Nephron (organoid): Measurements from ENCODE around the gene DEFB113.

ENCODE experiments used
- H3K27ac Mint-ChIP-seq, 3 experiments: 2 replicates each; pipeline ENCODE4 v1.8.0; 2020; ENCODE audit warnings: mixed read lengths in 3 of 3, mild to moderate bottlenecking in 2 of 3, moderate library complexity in 1 of 3
- H3K27me3 Mint-ChIP-seq: 2 replicates; pipeline ENCODE4 v1.8.0; 2021; ENCODE audit warnings: low read depth, mild to moderate bottlenecking, moderate library complexity, mixed read lengths
- H3K36me3 Mint-ChIP-seq: 2 replicates; pipeline ENCODE4 v1.8.0; 2020; ENCODE audit warnings: low read depth, mixed read lengths
- H3K4me1 Mint-ChIP-seq: 2 replicates; pipeline ENCODE4 v1.8.0; 2020; ENCODE audit warnings: mixed read lengths
- H3K4me3 Mint-ChIP-seq, 3 experiments: 2 replicates each; pipeline ENCODE4 v1.8.0; 2020; ENCODE audit warnings: mild to moderate bottlenecking in 3 of 3, mixed read lengths in 3 of 3, moderate library complexity in 2 of 3
- H3K9me3 Mint-ChIP-seq: 2 replicates; pipeline ENCODE4 v1.8.0; 2020; ENCODE audit warnings: mixed read lengths
- TF ChIP-seq, protein P1 (sequence below), 3 experiments: fragments of 200-600 bp; sonication (generic); IDR thresholded peaks; one replicate each; pipeline ENCODE4 v1.5.0; 2021; ENCODE audit warnings: antibody characterized with exemption in 3 of 3; ENCODE audit not compliant: unreplicated experiment in 3 of 3

The DEFB113 gene

GRCh38 chr6:49966334-49966733 lies 3.1 kb downstream of the DEFB113 start:
- TF ChIP-seq, protein P1, sequence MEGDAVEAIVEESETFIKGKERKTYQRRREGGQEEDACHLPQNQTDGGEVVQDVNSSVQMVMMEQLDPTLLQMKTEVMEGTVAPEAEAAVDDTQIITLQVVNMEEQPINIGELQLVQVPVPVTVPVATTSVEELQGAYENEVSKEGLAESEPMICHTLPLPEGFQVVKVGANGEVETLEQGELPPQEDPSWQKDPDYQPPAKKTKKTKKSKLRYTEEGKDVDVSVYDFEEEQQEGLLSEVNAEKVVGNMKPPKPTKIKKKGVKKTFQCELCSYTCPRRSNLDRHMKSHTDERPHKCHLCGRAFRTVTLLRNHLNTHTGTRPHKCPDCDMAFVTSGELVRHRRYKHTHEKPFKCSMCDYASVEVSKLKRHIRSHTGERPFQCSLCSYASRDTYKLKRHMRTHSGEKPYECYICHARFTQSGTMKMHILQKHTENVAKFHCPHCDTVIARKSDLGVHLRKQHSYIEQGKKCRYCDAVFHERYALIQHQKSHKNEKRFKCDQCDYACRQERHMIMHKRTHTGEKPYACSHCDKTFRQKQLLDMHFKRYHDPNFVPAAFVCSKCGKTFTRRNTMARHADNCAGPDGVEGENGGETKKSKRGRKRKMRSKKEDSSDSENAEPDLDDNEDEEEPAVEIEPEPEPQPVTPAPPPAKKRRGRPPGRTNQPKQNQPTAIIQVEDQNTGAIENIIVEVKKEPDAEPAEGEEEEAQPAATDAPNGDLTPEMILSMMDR (IDR thresholded peaks at IDR 0.05; ENCODE audit: unreplicated experiment in 3 of 3): no peak
- peaks cover 4% of the 10 kb centered on the region for H3K4me1 Mint-ChIP-seq
- no peaks in the 10 kb centered on the region for H3K27me3 Mint-ChIP-seq
- H3K36me3 Mint-ChIP-seq: no peaks in the 10 kb centered on the region
- no peak overlapping the region for H3K4me3 Mint-ChIP-seq
- no peak overlapping the region for H3K27ac Mint-ChIP-seq
- H3K9me3 Mint-ChIP-seq: no peaks in the 10 kb centered on the region

DNA sequence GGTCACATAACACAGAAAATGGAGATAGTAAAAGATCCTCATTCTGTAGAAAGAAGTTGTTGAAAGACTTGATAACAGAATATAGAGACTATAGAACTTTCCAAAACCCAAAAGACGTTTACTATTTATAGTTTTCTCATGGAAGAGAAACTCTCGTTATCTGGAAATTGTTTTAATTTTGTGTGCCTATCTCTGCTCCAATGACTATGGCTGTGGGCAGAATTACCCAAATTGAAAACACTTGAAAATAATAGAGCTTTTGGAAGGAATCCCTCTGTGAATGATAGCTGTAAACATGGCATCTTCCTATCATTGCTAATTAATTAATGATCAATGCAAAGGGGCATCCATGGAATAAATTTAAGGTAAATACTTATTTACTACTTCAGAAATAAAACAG lies 5.4 kb downstream of the DEFB113 start, which contains the start of gene DEFB114:
Gene DEFB114 (minus strand): TSS at position 101 of the 400 bp plus-strand sequence. CDS start 59 bp downstream, at position 42.
- no peak within 1 kb of the TSS for H3K4me3 Mint-ChIP-seq
- H3K4me1 Mint-ChIP-seq: peaks cover 4% of the 10 kb centered on the region
- no peak within 1 kb of the TSS for H3K27ac Mint-ChIP-seq
- H3K9me3 Mint-ChIP-seq: peaks cover under 1% of the 10 kb centered on the region
- TF ChIP-seq, protein P1 (IDR thresholded peaks at IDR 0.05; ENCODE audit: unreplicated experiment in 3 of 3): no peak
- H3K27me3 Mint-ChIP-seq: no peaks in the 10 kb centered on the region
- no peaks in the 10 kb centered on the region for H3K36me3 Mint-ChIP-seq

GRCh38 chr6:49958180-49958579 lies 11.2 kb downstream of the DEFB113 start:
- Mint-ChIP-seq H3K36me3 (no peaks in the 10 kb centered on the region), H3K9me3 (peaks cover 3% of the 10 kb centered on the region), H3K27ac (no peak overlapping the region), H3K4me1 (no peaks in the 10 kb centered on the region), H3K4me3 (no peak overlapping the region), H3K27me3 (no peaks in the 10 kb centered on the region)
- TF ChIP-seq, protein P1 (IDR thresholded peaks at IDR 0.05; ENCODE audit: unreplicated experiment in 3 of 3): no peak

GRCh38 chr6:49955847-49956246 lies 13.6 kb downstream of the DEFB113 start:
- Mint-ChIP-seq H3K27me3 (no peaks in the 10 kb centered on the region), H3K36me3 (no peaks in the 10 kb centered on the region), H3K27ac (no peak overlapping the region), H3K4me1 (no peaks in the 10 kb centered on the region), H3K4me3 (no peak overlapping the region), H3K9me3 (peaks cover 3% of the 10 kb centered on the region)
- TF ChIP-seq, protein P1 (IDR thresholded peaks at IDR 0.05; ENCODE audit: unreplicated experiment in 3 of 3): no peak

- H3K4me1 Mint-ChIP-seq: no peaks in the 10 kb centered on the region
- no peak overlapping the region for H3K27ac Mint-ChIP-seq
- H3K36me3 Mint-ChIP-seq: no peaks in the 10 kb centered on the region
- TF ChIP-seq, protein P1 (IDR thresholded peaks at IDR 0.05; ENCODE audit: unreplicated experiment in 3 of 3): no peak
- no peak overlapping the region for H3K4me3 Mint-ChIP-seq
- no peaks in the 10 kb centered on the region for H3K9me3 Mint-ChIP-seq
- H3K27me3 Mint-ChIP-seq: no peaks in the 10 kb centered on the region
Observed at GRCh38 chr6:49951926-49952325, 17.5 kb downstream of the DEFB113 start.

DNA sequence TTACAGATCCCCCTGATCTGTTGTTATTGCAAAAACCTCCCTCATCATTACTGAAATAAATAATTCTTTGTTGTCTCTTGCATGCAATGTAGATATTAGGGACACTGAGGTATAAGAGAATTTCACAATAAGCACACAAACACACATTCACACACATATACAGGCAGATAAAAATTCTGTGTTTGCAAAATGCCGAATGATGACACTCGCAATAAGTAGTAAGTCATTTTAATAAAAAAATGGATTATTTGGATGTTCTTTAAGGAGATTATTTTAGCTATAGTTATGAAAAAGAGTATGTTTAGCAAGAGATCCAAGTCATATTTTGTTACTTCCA lies 19.0 kb downstream of the DEFB113 start:
- H3K4me1 Mint-ChIP-seq: no peaks in the 10 kb centered on the region
- no peaks in the 10 kb centered on the region for H3K9me3 Mint-ChIP-seq
- no peak overlapping the region for H3K27ac Mint-ChIP-seq
- H3K4me3 Mint-ChIP-seq: no peak overlapping the region
- no peaks in the 10 kb centered on the region for H3K27me3 Mint-ChIP-seq
- no peaks in the 10 kb centered on the region for H3K36me3 Mint-ChIP-seq
- TF ChIP-seq, protein P1 (IDR thresholded peaks at IDR 0.05; ENCODE audit: unreplicated experiment in 3 of 3): no peak
